Breast epithelium (tissue), 4 donors: ENCODE data around the gene LENG9. TPM values are rescaled to one million over a fixed set of nuclear protein-coding genes. Genes with fewer than 3 reads are reported as not detected.

Source experiments
- DNase-seq, 2 donors: peaks; one replicate each; pipeline ENCODE4 v3.0.0-alpha.2; 2019; ENCODE audit warnings: low spot score in 2 of 2
- H3K27ac ChIP-seq, 2 donors: fragments of 200-600 bp; sonication (generic) in 1 of 2; one replicate each; pipeline ENCODE4 v1.5.1; 2016 to 2019; ENCODE audit warnings: mild to moderate bottlenecking in 1 of 2
- H3K27me3 ChIP-seq, 2 donors: fragments of 200-600 bp; sonication (generic) in 1 of 2; one replicate each; pipeline versions ENCODE4 v1.5.1 to v1.6.0; 2017 to 2019; ENCODE audit warnings: control low read depth in 1 of 2, mild to moderate bottlenecking in 1 of 2
- H3K36me3 ChIP-seq: fragments of 200-600 bp; one replicate; pipeline ENCODE4 v1.5.1; 2019
- H3K4me1 ChIP-seq, 2 donors: fragments of 200-600 bp; sonication (generic); one replicate each; pipeline ENCODE4 v1.5.1; 2016 to 2019; ENCODE audit warnings: control low read depth in 1 of 2
- H3K4me3 ChIP-seq, 3 donors: fragments of 200-600 bp; sonication (generic); 1 replicate in 2 of 3; 2 replicates in 1 of 3; pipeline ENCODE4 v1.5.1; 2016 to 2019; ENCODE audit warnings: mild to moderate bottlenecking in 3 of 3, moderate library complexity in 2 of 3
- H3K9me3 ChIP-seq, 2 donors: fragments of 200-600 bp; sonication (generic) in 1 of 2; one replicate each; pipeline ENCODE4 v1.5.1; 2016 to 2019; ENCODE audit warnings: control low read depth in 1 of 2
- CTCF ChIP-seq, 3 donors: fragments of 450-650 bp; IDR thresholded peaks; one replicate each; pipeline ENCODE4 v1.5.1; 2016 to 2017; ENCODE audit warnings: antibody characterized with exemption in 3 of 3, mild to moderate bottlenecking in 3 of 3, moderate library complexity in 3 of 3
- POLR2A ChIP-seq: fragments of 450-650 bp; IDR thresholded peaks from one replicate; pipeline ENCODE4 v1.6.1; 2016; ENCODE audit warnings: antibody characterized with exemption, mild to moderate bottlenecking, moderate library complexity
- POLR2AphosphoS5 ChIP-seq, 3 donors: sonication (generic); formaldehyde crosslinking; IDR thresholded peaks; one replicate each; pipeline ENCODE4 v1.6.1; 2017; ENCODE audit warnings: antibody characterized with exemption in 3 of 3
- intact Hi-C: fragments of 100-400 bp; cut with DNase I; formaldehyde crosslinking; loops from one replicate; pipeline ENCODE4 v1.15.1; 2023; ENCODE audit warnings: low total_unique reads
- total RNA-seq, 3 donors: library from RNA; depleted of rRNA; stranded (reverse); fragments of >200 nt; gene quantifications; one replicate each; pipeline ENCODE4 v1.1.0, GENCODE V29; 2016

Gene LENG9
- total RNA-seq, 3 donors from 2014 or later = 4.5 to 8.2 (median 4.8) TPM

GRCh38 chr19:54436031-54436523 is 27.5 kb downstream of the LENG9 start:
- Histone ChIP-seq H3K27me3 (no peaks in the 10 kb centered on the region), H3K4me1 (peaks cover 0 to 7% of the 10 kb centered on the region in 2 donors), H3K9me3 (no peaks in the 10 kb centered on the region), H3K36me3 (no peaks in the 10 kb centered on the region), H3K4me3 (no peak overlapping the region), H3K27ac (no peak overlapping the region)
- intact Hi-C loops = no loop called here
- no peak for TF ChIP-seq CTCF (IDR thresholded peaks at IDR 0.05)
- TF ChIP-seq POLR2A = no peak
- TF ChIP-seq POLR2AphosphoS5 (IDR thresholded peaks at IDR 0.05) = no peak
- DNase-seq = no peak

GRCh38 chr19:54435551-54436016 is 28.0 kb downstream of the LENG9 start:
- Histone ChIP-seq H3K4me3 (no peak overlapping the region), H3K36me3 (no peaks in the 10 kb centered on the region), H3K27me3 (no peaks in the 10 kb centered on the region), H3K9me3 (no peaks in the 10 kb centered on the region), H3K27ac (no peak overlapping the region), H3K4me1 (peaks cover 0 to 11% of the 10 kb centered on the region in 2 donors)
- no peak for TF ChIP-seq CTCF (IDR thresholded peaks at IDR 0.05)
- TF ChIP-seq POLR2A = no peak
- TF ChIP-seq POLR2AphosphoS5 (IDR thresholded peaks at IDR 0.05) = no peak
- no peak for DNase-seq
- intact Hi-C loops = no loop called here

GRCh38 chr19:54434873-54435214 is 28.7 kb downstream of the LENG9 start:
- intact Hi-C loops = no loop called here
- no peak for DNase-seq
- H3K27ac ChIP-seq = no peak overlapping the region
- no peaks in the 10 kb centered on the region for H3K9me3 ChIP-seq
- no peak overlapping the region for H3K4me3 ChIP-seq
- TF ChIP-seq POLR2A = no peak
- no peak for TF ChIP-seq CTCF (IDR thresholded peaks at IDR 0.05)
- no peak for TF ChIP-seq POLR2AphosphoS5 (IDR thresholded peaks at IDR 0.05)
- H3K27me3 ChIP-seq = peaks cover 0 to 2% of the 10 kb centered on the region in 2 donors
- H3K4me1 ChIP-seq = peaks cover 0 to 11% of the 10 kb centered on the region in 2 donors
- no peaks in the 10 kb centered on the region for H3K36me3 ChIP-seq

GRCh38 chr19:54434112-54434872 is 29.3 kb downstream of the LENG9 start:
- peaks cover 0 to 11% of the 10 kb centered on the region in 2 donors for H3K4me1 ChIP-seq
- peaks cover 0 to 6% of the 10 kb centered on the region in 2 donors for H3K27me3 ChIP-seq
- no peak overlapping the region for H3K27ac ChIP-seq

More at GRCh38 chr19:54434112-54434872, 29.3 kb downstream of the LENG9 start:
- intact Hi-C loops = no loop called here
- DNase-seq = no peak
- H3K9me3 ChIP-seq = no peaks in the 10 kb centered on the region
- TF ChIP-seq POLR2A (no peak), POLR2AphosphoS5 (IDR thresholded peaks at IDR 0.05) (no peak), CTCF (IDR thresholded peaks at IDR 0.05) (no peak)
- H3K36me3 ChIP-seq = no peaks in the 10 kb centered on the region
- no peak overlapping the region for H3K4me3 ChIP-seq
